ENCODE measurements around the gene TUBB8. TPM values are rescaled to one million over a fixed set of nuclear protein-coding genes. Genes with fewer than 3 reads are reported as not detected.

Gene TUBB8
- total RNA-seq (not detected), polyA plus RNA-seq (under 1 TPM in 1 of 2 donors, not detected in 1; 0.04 TPM)
- long read RNA-seq, donor 1: 0 reads
- long read RNA-seq, donor 2: 0 reads
- long read RNA-seq, donor 3: 0 reads

DNA sequence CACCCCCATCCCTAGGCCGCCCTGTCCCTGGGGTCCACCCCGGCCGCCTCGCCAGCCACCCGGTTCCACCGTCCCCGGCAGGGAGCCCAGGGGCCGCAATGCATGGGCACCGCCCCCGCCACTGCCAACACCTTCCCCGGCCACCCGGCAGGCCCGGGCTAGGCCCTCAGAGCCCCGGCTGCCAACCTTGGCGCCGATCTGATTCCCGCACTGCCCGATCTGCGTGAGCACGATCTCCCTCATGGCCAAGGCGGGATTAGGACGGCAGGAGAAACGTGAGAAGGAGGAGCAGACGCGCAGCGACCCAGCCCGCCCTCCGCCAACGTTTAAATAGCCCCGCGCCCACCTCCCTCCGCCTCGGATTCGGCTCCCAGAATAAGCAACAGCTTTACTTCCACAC lies at the start of gene TUBB8:
TSS of gene TUBB8 (minus strand) at position 301 of the 400 bp plus-strand sequence. CDS start at position 243, 58 bp downstream.
- DNase-seq: no peak
- WGBS, 2 donors: 53 to 76% methylated on average over 29 to 34 of the region's 34 CpGs
- H3K36me3 ChIP-seq: no peaks in the 10 kb centered on the region

DNA sequence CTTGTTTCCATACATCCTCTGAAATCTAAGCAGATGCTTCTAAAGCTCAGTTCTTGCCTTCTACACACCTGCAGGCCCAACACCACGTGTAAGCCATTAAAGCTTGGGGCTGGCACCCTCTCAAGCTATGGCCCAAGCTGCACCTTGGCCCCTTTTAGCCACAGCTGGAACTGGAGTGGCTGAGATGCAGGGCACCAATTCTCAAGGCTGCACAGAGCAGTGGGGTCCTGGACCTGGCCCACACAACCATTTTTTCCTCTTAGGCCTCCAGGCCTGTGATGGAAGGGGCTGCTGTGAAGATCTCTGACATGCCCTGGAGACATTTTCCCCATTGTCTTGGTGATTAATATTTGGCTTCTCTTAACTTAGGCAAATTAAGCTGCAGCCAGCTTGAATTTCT lies 47.4 kb upstream of the TUBB8 start:
- H3K27ac ChIP-seq: no peak overlapping the region
- H3K9me3 ChIP-seq: peaks cover 0 to 34% (median 7%) of the 10 kb centered on the region in 11 donors
- WGBS, 2 donors: 0 to 2% methylated on average over 1 of the region's 1 CpG
- no peak for DNase-seq
- intact Hi-C loops (cut with DNase I): no loop called here
- H3K36me3 ChIP-seq: no peaks in the 10 kb centered on the region
- no peaks in the 10 kb centered on the region for H3K4me1 ChIP-seq
- peaks cover 0 to 7% (median 0%) of the 10 kb centered on the region in 7 donors for H3K27me3 ChIP-seq
- H3K4me3 ChIP-seq: no peak overlapping the region
- TF ChIP-seq CTCF (IDR thresholded peaks at IDR 0.05): no peak
- no peak for ATAC-seq

More for the DNA sequence above, at the start of gene TUBB8:
- Histone ChIP-seq H3K4me3 (no peak within 1 kb of the TSS), H3K9me3 (no peaks in the 10 kb centered on the region), H3K4me1 (no peaks in the 10 kb centered on the region), H3K27me3 (peaks cover 0 to 4% (median 0%) of the 10 kb centered on the region in 7 donors), H3K27ac (no peak within 1 kb of the TSS)
- no peak for ATAC-seq
- TF ChIP-seq CTCF (IDR thresholded peaks at IDR 0.05): no peak
- intact Hi-C loops (cut with DNase I): no loop called here

DNA sequence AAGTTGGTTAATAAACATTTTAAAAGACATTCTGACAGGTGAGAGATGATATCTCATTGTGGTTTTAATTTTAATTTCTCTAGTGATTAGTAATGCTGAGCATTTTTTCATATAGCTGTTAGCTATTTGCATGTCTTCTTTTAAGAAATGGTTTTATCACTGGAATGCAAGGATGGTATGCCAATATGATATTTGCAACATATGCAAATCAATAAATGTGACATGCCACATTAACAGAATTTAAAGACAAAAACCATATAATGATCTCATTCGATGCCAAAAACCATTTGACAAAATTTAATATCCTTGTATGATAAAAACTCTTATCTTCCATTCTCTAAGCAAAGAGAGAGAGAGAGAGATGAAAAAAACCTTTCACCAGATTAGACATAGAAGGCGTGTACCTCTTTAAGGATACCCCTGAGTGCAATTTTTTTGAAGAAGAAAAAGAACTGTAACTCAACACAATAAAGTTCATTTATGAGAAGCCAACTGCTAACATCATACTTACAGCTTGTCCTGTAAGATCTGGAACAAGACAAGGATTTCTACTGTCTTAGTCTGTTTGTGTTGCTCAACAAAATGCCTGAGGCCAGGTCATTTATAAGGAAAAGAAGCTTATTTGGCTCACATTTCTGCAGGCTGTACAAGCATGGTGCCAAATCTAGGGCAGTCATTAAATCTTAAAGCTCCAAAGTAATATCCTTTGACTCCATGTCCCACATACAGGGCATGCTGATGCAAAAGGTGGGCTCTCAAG lies 46.4 kb upstream of the TUBB8 start:
- WGBS, 2 donors: 52 to 62% methylated on average over 2 of the region's 2 CpGs
- ATAC-seq: no peak
- intact Hi-C loops (cut with DNase I): no loop called here

DNA sequence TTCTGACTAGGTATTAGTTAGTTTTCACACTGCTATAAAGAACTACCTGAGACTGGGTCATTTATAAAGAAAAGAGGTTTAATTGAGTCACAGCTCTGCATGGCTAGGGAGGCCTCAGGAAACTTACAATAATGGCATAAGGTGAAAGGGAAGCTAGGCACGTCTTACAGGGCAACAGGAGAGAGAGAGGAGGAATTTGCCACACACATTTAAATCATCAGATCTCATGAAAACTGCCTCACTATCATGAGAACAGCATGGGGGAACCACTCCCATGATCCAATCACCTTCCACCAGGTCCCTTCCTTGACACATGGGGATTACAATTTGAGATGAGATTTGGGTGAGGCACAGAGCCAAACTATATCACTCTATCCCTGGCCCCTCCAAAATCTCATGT lies 45.5 kb upstream of the TUBB8 start:
- peaks cover 0 to 34% (median 7%) of the 10 kb centered on the region in 11 donors for H3K9me3 ChIP-seq
- no peaks in the 10 kb centered on the region for H3K4me1 ChIP-seq
- intact Hi-C loops (cut with DNase I): no loop called here
- H3K27ac ChIP-seq: no peak overlapping the region
- ATAC-seq (no peak), DNase-seq (no peak)
- no peak for TF ChIP-seq CTCF (IDR thresholded peaks at IDR 0.05)
- 24 to 28% methylated on average over 1 of the region's 1 CpG for WGBS, 2 donors
- H3K4me3 ChIP-seq: no peak overlapping the region
- no peaks in the 10 kb centered on the region for H3K36me3 ChIP-seq
- H3K27me3 ChIP-seq: peaks cover 0 to 4% (median 0%) of the 10 kb centered on the region in 7 donors

More for the DNA sequence above, 46.4 kb upstream of the TUBB8 start:
- Histone ChIP-seq H3K27me3 (peaks cover 0 to 7% (median 0%) of the 10 kb centered on the region in 7 donors), H3K36me3 (no peaks in the 10 kb centered on the region), H3K9me3 (peaks cover 0 to 34% (median 7%) of the 10 kb centered on the region in 11 donors), H3K4me3 (no peak overlapping the region), H3K4me1 (no peaks in the 10 kb centered on the region), H3K27ac (no peak overlapping the region)
- no peak for DNase-seq
- no peak for TF ChIP-seq CTCF (IDR thresholded peaks at IDR 0.05)
